IMR-90 (cell line): ENCODE results near the gene CWC27.

Source experiments
- CEBPB ChIP-seq: IDR thresholded peaks from 2 replicates; pipeline ENCODE4 v1.6.1; 2012; ENCODE audit warnings: low read depth, low read length, improper control_type of control experiment
- CTCF ChIP-seq: conservative IDR thresholded peaks from 2 replicates; pipeline ENCODE4 v1.5.1; 2012; ENCODE audit warnings: mild to moderate bottlenecking, low read depth, low read length, improper control_type of control experiment
- MAFK ChIP-seq: IDR thresholded peaks from 2 replicates; pipeline ENCODE4 v1.6.1; 2012; ENCODE audit warnings: low read depth, low read length, improper control_type of control experiment
- NFE2L2 ChIP-seq: fragments of 150-350 bp; IDR thresholded peaks from 2 replicates; pipeline ENCODE4 v1.6.1; 2016; ENCODE audit warnings: low read depth, mild to moderate bottlenecking, low read length

GRCh38 chr5:64754066-64754465, 14.7 kb upstream of the CWC27 start:
- TF ChIP-seq MAFK (no peak), CTCF (no peak), CEBPB (no peak), NFE2L2 (no peak)
